HepG2 (cell line): ENCODE measurements around the gene DBNDD2. TPM values are rescaled to one million over a fixed set of nuclear protein-coding genes. Genes with fewer than 3 reads are reported as not detected.

Experiments used
- ATAD3A ChIP-seq: sonication (generic); formaldehyde crosslinking; IDR thresholded peaks from 2 replicates; pipeline ENCODE4 v1.4.0; 2020; ENCODE audit warnings: missing genetic modification reagents
- ETV5 ChIP-seq: IDR thresholded peaks from 2 replicates; pipeline ENCODE4 v1.6.1; 2018; ENCODE audit warnings: missing biosample characterization, missing genetic modification reagents, inconsistent platforms, borderline replicate concordance
- GATAD2A ChIP-seq: IDR thresholded peaks from 2 replicates; pipeline ENCODE4 v1.6.1; 2016
- GPN1 ChIP-seq: sonication (generic); formaldehyde crosslinking; IDR thresholded peaks from 2 replicates; pipeline ENCODE4 v1.5.1; 2020; ENCODE audit warnings: missing genetic modification reagents, borderline replicate concordance
- GTF3A ChIP-seq: sonication (generic); formaldehyde crosslinking; conservative IDR thresholded peaks from 2 replicates; pipeline ENCODE4 v1.4.0; 2020; ENCODE audit warnings: mild to moderate bottlenecking, missing genetic modification reagents
- KIAA2018 ChIP-seq: sonication (generic); formaldehyde crosslinking; IDR thresholded peaks from 2 replicates; pipeline ENCODE4 v1.5.0; 2020; ENCODE audit warnings: mild to moderate bottlenecking, missing genetic modification reagents, borderline replicate concordance
- PHF5A ChIP-seq: IDR thresholded peaks from one replicate; pipeline ENCODE4 v1.6.1; 2018; ENCODE audit warnings: low read depth, missing genetic modification reagents; ENCODE audit not compliant: unreplicated experiment
- SKI ChIP-seq: fragments of 450-650 bp; IDR thresholded peaks from one replicate; pipeline ENCODE4 v1.6.1; 2018; ENCODE audit warnings: mild to moderate bottlenecking; ENCODE audit not compliant: partially characterized antibody
- SNAPC5 ChIP-seq: sonication (generic); formaldehyde crosslinking; IDR thresholded peaks from 2 replicates; pipeline ENCODE4 v1.8.1; 2023; ENCODE audit warnings: mild to moderate bottlenecking, missing genetic modification reagents, borderline replicate concordance
- UBTF ChIP-seq: sonication (generic); formaldehyde crosslinking; IDR thresholded peaks from 2 replicates; pipeline ENCODE4 v1.4.0; 2020; ENCODE audit warnings: mild to moderate bottlenecking, missing genetic modification reagents
- ZBTB38 ChIP-seq: sonication (generic); formaldehyde crosslinking; IDR thresholded peaks from 2 replicates; pipeline ENCODE4 v1.5.1; 2020; ENCODE audit warnings: mild to moderate bottlenecking, missing genetic modification reagents
- ZBTB7A ChIP-seq: sonication (generic); formaldehyde crosslinking; IDR thresholded peaks from 2 replicates; pipeline ENCODE4 v1.8.0; 2022; ENCODE audit warnings: mild to moderate bottlenecking, missing genetic modification reagents
- ZMYM2 ChIP-seq: sonication (generic); formaldehyde crosslinking; IDR thresholded peaks from 2 replicates; pipeline ENCODE4 v1.8.0; 2022; ENCODE audit warnings: mild to moderate bottlenecking, missing genetic modification reagents
- ZNF138 ChIP-seq: sonication (generic); formaldehyde crosslinking; IDR thresholded peaks from 2 replicates; pipeline ENCODE4 v1.5.0; 2020; ENCODE audit warnings: mild to moderate bottlenecking, low read depth, missing genetic modification reagents
- ZNF205 ChIP-seq: IDR thresholded peaks from 2 replicates; pipeline ENCODE4 v1.6.1; 2018; ENCODE audit warnings: missing biosample characterization, missing genetic modification reagents
- ZNF326 ChIP-seq: sonication (generic); formaldehyde crosslinking; IDR thresholded peaks from 2 replicates; pipeline ENCODE4 v1.4.0; 2020; ENCODE audit warnings: missing genetic modification reagents, borderline replicate concordance
- ZNF44 ChIP-seq: sonication (generic); formaldehyde crosslinking; IDR thresholded peaks from 2 replicates; pipeline ENCODE4 v1.5.1; 2020; ENCODE audit warnings: mild to moderate bottlenecking, missing genetic modification reagents
- ZNF563 ChIP-seq: sonication (generic); formaldehyde crosslinking; IDR thresholded peaks from 2 replicates; pipeline ENCODE4 v1.8.0; 2022; ENCODE audit warnings: mild to moderate bottlenecking, moderate library complexity, missing genetic modification reagents
- ZNF572 ChIP-seq: sonication (generic); formaldehyde crosslinking; IDR thresholded peaks from 2 replicates; pipeline ENCODE4 v1.5.1; 2020; ENCODE audit warnings: mild to moderate bottlenecking, missing genetic modification reagents
- ZNF790 ChIP-seq: sonication (generic); formaldehyde crosslinking; IDR thresholded peaks from 2 replicates; pipeline ENCODE4 v1.8.0; 2022; ENCODE audit warnings: missing genetic modification reagents, mild to moderate bottlenecking, borderline replicate concordance
- polyA plus RNA-seq, 8 experiments: library from polyadenylated mRNA; depleted of rRNA in 3 of 8; stranded (reverse) in 7 of 8; unstranded in 1 of 8; fragments of >200 nt; fragmentation: Illumina TruSeq in 4 of 8; extraction: Trizol in 4 of 8; gene quantifications; 2 replicates each; pipeline versions ENCODE4 v1.2.1 to v1.2.3, GENCODE V29; 2011 to 2016; ENCODE audit warnings: low read depth in 4 of 8, missing spikeins in 1 of 8, mixed read lengths in 1 of 8; ENCODE audit not compliant: insufficient read depth in 1 of 8
- total RNA-seq, 5 experiments: library from RNA; depleted of rRNA; stranded (reverse); fragments of >200 nt; fragmentation: Illumina TruSeq; extraction: Trizol; gene quantifications; 2 replicates each; pipeline ENCODE4 v1.2.3, GENCODE V29; 2016; ENCODE audit warnings: low read depth in 1 of 5

The DBNDD2 gene
- total and polyA plus RNA-seq, 2 of the 13 experiments (the other 11 are each of a cell fraction or from before 2014, with no cell fraction given), result 16.7 to 47.6 TPM

- no peak for TF ChIP-seq ZNF138 (CRISPR knock-in tag)
- no peak for TF ChIP-seq ZMYM2 (CRISPR knock-in tag)
- TF ChIP-seq SNAPC5 (CRISPR knock-in tag), result peak; percentile 77; the same call in 1 of the 2 replicates
- no peak for TF ChIP-seq ZNF572
- TF ChIP-seq GPN1 (CRISPR knock-in tag), result no peak
- no peak for TF ChIP-seq SKI
- no peak for TF ChIP-seq ZNF326 (CRISPR knock-in tag)
- no peak for TF ChIP-seq ZNF44 (CRISPR knock-in tag)
- TF ChIP-seq ZBTB38 (CRISPR knock-in tag), result no peak
- TF ChIP-seq GTF3A, result no peak
- no peak for TF ChIP-seq ZBTB7A
- no peak for TF ChIP-seq GATAD2A
- no peak for TF ChIP-seq UBTF (CRISPR knock-in tag)
- no peak for TF ChIP-seq ZNF790 (CRISPR knock-in tag)
- no peak for TF ChIP-seq KIAA2018
- TF ChIP-seq ATAD3A (CRISPR knock-in tag), result no peak
- no peak for TF ChIP-seq PHF5A (CRISPR knock-in tag)
- TF ChIP-seq ETV5 (CRISPR knock-in tag), result no peak
- TF ChIP-seq ZNF563 (CRISPR knock-in tag), result 0 out of 2 replicates have a peak, but pooled peaks have one; percentile 81
- TF ChIP-seq ZNF205, result no peak
Measured at GRCh38 chr20:45363611-45364492, 44.2 kb upstream of the DBNDD2 start (continued).
